ENCODE results near the gene PKMYT1. TPM values are rescaled to one million over a fixed set of nuclear protein-coding genes. Genes with fewer than 3 reads are reported as not detected.

Gene PKMYT1
- total RNA-seq, 2 donors from 2014 or later: 97.7 to 154 TPM

GRCh38 chr16:3022208-3022683 is 42.0 kb upstream of the PKMYT1 start:
- H3K4me1 Mint-ChIP-seq: peaks cover 23% of the 10 kb centered on the region
- H3K9me3 Mint-ChIP-seq: no peaks in the 10 kb centered on the region
- H3K27ac Mint-ChIP-seq: peak overlapping the region; percentile 90
- peak; percentile 51 for ATAC-seq (replicated peaks)
- H3K4me3 Mint-ChIP-seq: peak overlapping the region; percentile 82
- H3K27me3 Mint-ChIP-seq: no peaks in the 10 kb centered on the region
- peaks cover 55% of the 10 kb centered on the region for H3K36me3 Mint-ChIP-seq (ENCODE audit: low read depth)

GRCh38 chr16:3021449-3022207 is 41.4 kb upstream of the PKMYT1 start:
- Mint-ChIP-seq H3K9me3 (no peaks in the 10 kb centered on the region), H3K27me3 (no peaks in the 10 kb centered on the region), H3K27ac (peak overlapping the region; percentile 90), H3K4me1 (peaks cover 23% of the 10 kb centered on the region), H3K4me3 (peak overlapping the region; percentile 82), H3K36me3 (ENCODE audit: low read depth) (peaks cover 49% of the 10 kb centered on the region)
- peak; percentile 46 for ATAC-seq (replicated peaks)

GRCh38 chr16:3020604-3021448 is 40.6 kb upstream of the PKMYT1 start:
- Mint-ChIP-seq H3K4me3 (peak overlapping the region; percentile 82), H3K4me1 (peaks cover 23% of the 10 kb centered on the region), H3K36me3 (ENCODE audit: low read depth) (peaks cover 41% of the 10 kb centered on the region), H3K27me3 (no peaks in the 10 kb centered on the region), H3K9me3 (no peaks in the 10 kb centered on the region), H3K27ac (peak overlapping the region; percentile 90)
- ATAC-seq (replicated peaks): peak; percentile 5

- H3K27me3 Mint-ChIP-seq: no peaks in the 10 kb centered on the region
- H3K9me3 Mint-ChIP-seq: no peaks in the 10 kb centered on the region
- H3K4me3 Mint-ChIP-seq: peak within 1 kb of the TSS; percentile 82
- peaks cover 35% of the 10 kb centered on the region for H3K36me3 Mint-ChIP-seq (ENCODE audit: low read depth)
- peaks cover 23% of the 10 kb centered on the region for H3K4me1 Mint-ChIP-seq
- H3K27ac Mint-ChIP-seq: peak within 1 kb of the TSS; percentile 90
- peak; percentile 28 for ATAC-seq (replicated peaks)
These were observed 40.0 kb upstream of the PKMYT1 start, which contains the start of gene TNFRSF12A for GRCh38 chr16:3020247-3020603. TNFRSF12A (plus strand) TSS chr16:3020368; CDS start chr16:3020398, 30 bp downstream.

- H3K9me3 Mint-ChIP-seq: no peaks in the 10 kb centered on the region
- peak overlapping the region; percentile 62 for H3K27ac Mint-ChIP-seq
- peaks cover 31% of the 10 kb centered on the region for H3K36me3 Mint-ChIP-seq (ENCODE audit: low read depth)
- peak overlapping the region; percentile 82 for H3K4me3 Mint-ChIP-seq
- no peak for ATAC-seq (replicated peaks)
- H3K4me1 Mint-ChIP-seq: peaks cover 23% of the 10 kb centered on the region
- no peaks in the 10 kb centered on the region for H3K27me3 Mint-ChIP-seq
These were observed 39.5 kb upstream of the PKMYT1 start for GRCh38 chr16:3019594-3020246.

GRCh38 chr16:3017794-3018506 is 37.7 kb upstream of the PKMYT1 start, which contains the start of gene CLDN6:
CLDN6 (minus strand) TSS chr16:3018183; CDS start chr16:3016021, 2,162 bp downstream.
- H3K27me3 Mint-ChIP-seq: peaks cover 3% of the 10 kb centered on the region
- no peak within 1 kb of the TSS for H3K4me3 Mint-ChIP-seq
- ATAC-seq (replicated peaks): no peak
- H3K27ac Mint-ChIP-seq: no peak within 1 kb of the TSS
- H3K9me3 Mint-ChIP-seq: no peaks in the 10 kb centered on the region
- H3K36me3 Mint-ChIP-seq (ENCODE audit: low read depth): peaks cover 18% of the 10 kb centered on the region
- H3K4me1 Mint-ChIP-seq: peaks cover 18% of the 10 kb centered on the region

GRCh38 chr16:3017344-3017743 is 37.1 kb upstream of the PKMYT1 start:
- no peak for ATAC-seq (replicated peaks)

GRCh38 chr16:3015865-3016521 is 35.7 kb upstream of the PKMYT1 start:
- peaks cover 3% of the 10 kb centered on the region for H3K27me3 Mint-ChIP-seq
- H3K27ac Mint-ChIP-seq: no peak overlapping the region
- ATAC-seq (replicated peaks): no peak
- no peaks in the 10 kb centered on the region for H3K4me1 Mint-ChIP-seq
- no peaks in the 10 kb centered on the region for H3K36me3 Mint-ChIP-seq (ENCODE audit: low read depth)
- H3K4me3 Mint-ChIP-seq: no peak overlapping the region
- H3K9me3 Mint-ChIP-seq: no peaks in the 10 kb centered on the region

More at GRCh38 chr16:3017344-3017743, 37.1 kb upstream of the PKMYT1 start:
- Mint-ChIP-seq H3K27me3 (peaks cover 3% of the 10 kb centered on the region), H3K4me1 (peaks cover 12% of the 10 kb centered on the region), H3K9me3 (no peaks in the 10 kb centered on the region), H3K27ac (no peak overlapping the region), H3K4me3 (no peak overlapping the region), H3K36me3 (ENCODE audit: low read depth) (peaks cover 12% of the 10 kb centered on the region)

GRCh38 chr16:3014971-3015370 is 34.7 kb upstream of the PKMYT1 start:
- H3K36me3 Mint-ChIP-seq (ENCODE audit: low read depth): no peaks in the 10 kb centered on the region
- H3K4me1 Mint-ChIP-seq: no peaks in the 10 kb centered on the region
- no peak overlapping the region for H3K27ac Mint-ChIP-seq
- peaks cover 3% of the 10 kb centered on the region for H3K27me3 Mint-ChIP-seq
- ATAC-seq (replicated peaks): no peak
- H3K4me3 Mint-ChIP-seq: no peak overlapping the region
- H3K9me3 Mint-ChIP-seq: no peaks in the 10 kb centered on the region

GRCh38 chr16:3013998-3014690 is 33.9 kb upstream of the PKMYT1 start:
- peaks cover 3% of the 10 kb centered on the region for H3K27me3 Mint-ChIP-seq
- H3K9me3 Mint-ChIP-seq: no peaks in the 10 kb centered on the region
- H3K36me3 Mint-ChIP-seq (ENCODE audit: low read depth): no peaks in the 10 kb centered on the region
- no peaks in the 10 kb centered on the region for H3K4me1 Mint-ChIP-seq
- no peak overlapping the region for H3K4me3 Mint-ChIP-seq
- no peak for ATAC-seq (replicated peaks)
- H3K27ac Mint-ChIP-seq: no peak overlapping the region

GRCh38 chr16:3013491-3013951 is 33.3 kb upstream of the PKMYT1 start:
- H3K36me3 Mint-ChIP-seq (ENCODE audit: low read depth): no peaks in the 10 kb centered on the region
- no peak for ATAC-seq (replicated peaks)
- peaks cover 3% of the 10 kb centered on the region for H3K27me3 Mint-ChIP-seq
- H3K4me1 Mint-ChIP-seq: no peaks in the 10 kb centered on the region
- H3K27ac Mint-ChIP-seq: no peak overlapping the region
- no peaks in the 10 kb centered on the region for H3K9me3 Mint-ChIP-seq
- H3K4me3 Mint-ChIP-seq: no peak overlapping the region

GRCh38 chr16:3012828-3013420 is 32.7 kb upstream of the PKMYT1 start, which contains the start of gene CLDN9:
CLDN9 (plus strand) TSS chr16:3012923; CDS start chr16:3013363, 440 bp downstream.
- peaks cover 5% of the 10 kb centered on the region for H3K4me1 Mint-ChIP-seq
- H3K27me3 Mint-ChIP-seq: peaks cover 3% of the 10 kb centered on the region
- H3K27ac Mint-ChIP-seq: no peak within 1 kb of the TSS
- H3K36me3 Mint-ChIP-seq (ENCODE audit: low read depth): no peaks in the 10 kb centered on the region
- H3K4me3 Mint-ChIP-seq: no peak within 1 kb of the TSS
- H3K9me3 Mint-ChIP-seq: no peaks in the 10 kb centered on the region
- no peak for ATAC-seq (replicated peaks)
